SK-N-SH treated with all-trans-retinoic acid at 6 μM for 48 hours (cell line): ENCODE measurements around the gene PLD3.

Source experiments
- ATAC-seq: fragments of 200-7000 bp; cut with Tn5 transposase; 3 replicates; pipeline ENCODE4 v1.9.1; 2020; ENCODE audit warnings: mild to moderate bottlenecking, moderate library complexity
- ARNTL ChIP-seq: fragments of 450-650 bp; formaldehyde crosslinking; IDR thresholded peaks from 2 replicates; pipeline ENCODE4 v1.5.0; 2020; ENCODE audit warnings: low read depth, mild to moderate bottlenecking, moderate library complexity, borderline replicate concordance
- BACH2 ChIP-seq: fragments of 250-450 bp; sonication (Bioruptor Pico); IDR thresholded peaks from 2 replicates; pipeline ENCODE4 v1.9.0; 2021; ENCODE audit warnings: mild to moderate bottlenecking, borderline replicate concordance
- CSDC2 ChIP-seq: fragments of 250-450 bp; sonication (Bioruptor Pico); IDR thresholded peaks from 2 replicates; pipeline ENCODE4 v1.5.0; 2020; ENCODE audit warnings: mild to moderate bottlenecking, moderate library complexity
- ESRRG ChIP-seq: fragments of 250-450 bp; sonication (Bioruptor Pico); IDR thresholded peaks from 2 replicates; pipeline ENCODE4 v1.6.1; 2021; ENCODE audit warnings: mild to moderate bottlenecking
- GLIS3 ChIP-seq: fragments of 250-450 bp; sonication (Bioruptor Pico); IDR thresholded peaks from 2 replicates; pipeline ENCODE4 v1.5.0; 2020; ENCODE audit warnings: mild to moderate bottlenecking, moderate library complexity
- ISL1 ChIP-seq: fragments of 250-450 bp; sonication (Bioruptor Pico); IDR thresholded peaks from 2 replicates; pipeline ENCODE4 v2.1.2; 2022; ENCODE audit warnings: mild to moderate bottlenecking, moderate library complexity
- OSR1 ChIP-seq: fragments of 250-450 bp; sonication (Bioruptor Pico); IDR thresholded peaks from 2 replicates; pipeline ENCODE4 v1.8.0; 2022; ENCODE audit warnings: moderate library complexity, mild to moderate bottlenecking, inconsistent platforms
- RARB ChIP-seq: fragments of 250-450 bp; sonication (Bioruptor Pico); IDR thresholded peaks from 2 replicates; pipeline ENCODE4 v1.8.0; 2021; ENCODE audit warnings: mild to moderate bottlenecking, moderate library complexity
- SNAI2 ChIP-seq: fragments of 250-450 bp; sonication (Bioruptor Pico); IDR thresholded peaks from 2 replicates; pipeline ENCODE4 v1.5.0; 2020; ENCODE audit warnings: mild to moderate bottlenecking, moderate library complexity
- TCF4 ChIP-seq: fragments of 250-450 bp; sonication (Bioruptor Pico); IDR thresholded peaks from 2 replicates; pipeline ENCODE4 v1.8.0; 2021; ENCODE audit warnings: mild to moderate bottlenecking, moderate library complexity, borderline replicate concordance
- TOX ChIP-seq: fragments of 250-450 bp; sonication (Bioruptor Pico); IDR thresholded peaks from 2 replicates; pipeline ENCODE4 v1.8.0; 2021; ENCODE audit warnings: mild to moderate bottlenecking, moderate library complexity, borderline replicate concordance
- ZC3H10 ChIP-seq: fragments of 250-450 bp; sonication (Bioruptor Pico); IDR thresholded peaks from 2 replicates; pipeline ENCODE4 v1.5.1; 2021; ENCODE audit warnings: mild to moderate bottlenecking, moderate library complexity
- ZFP3 ChIP-seq: fragments of 250-450 bp; sonication (Bioruptor Pico); IDR thresholded peaks from 2 replicates; pipeline ENCODE4 v1.5.0; 2020; ENCODE audit warnings: mild to moderate bottlenecking, moderate library complexity
- ZFP30 ChIP-seq: fragments of 450-650 bp; formaldehyde crosslinking; IDR thresholded peaks from 2 replicates; pipeline ENCODE4 v1.5.0; 2022; ENCODE audit warnings: mild to moderate bottlenecking, moderate library complexity
- ZNF565 ChIP-seq: fragments of 450-650 bp; formaldehyde crosslinking; conservative IDR thresholded peaks from 2 replicates; pipeline ENCODE4 v1.5.0; 2020; ENCODE audit warnings: low read depth, mild to moderate bottlenecking, moderate library complexity
- ZNF70 ChIP-seq: fragments of 450-650 bp; formaldehyde crosslinking; IDR thresholded peaks from 2 replicates; pipeline ENCODE4 v1.5.0; 2020; ENCODE audit warnings: mild to moderate bottlenecking, moderate library complexity
- ZNF8 ChIP-seq: fragments of 450-650 bp; formaldehyde crosslinking; IDR thresholded peaks from 2 replicates; pipeline ENCODE4 v1.5.0; 2020; ENCODE audit warnings: mild to moderate bottlenecking, moderate library complexity
- TF ChIP-seq, protein P1 (sequence below): fragments of 250-450 bp; sonication (Bioruptor Pico); IDR thresholded peaks from 2 replicates; pipeline ENCODE4 v1.5.1; 2021; ENCODE audit warnings: mild to moderate bottlenecking, moderate library complexity
- TF ChIP-seq, protein P2 (sequence below): fragments of 250-450 bp; sonication (Bioruptor Pico); IDR thresholded peaks from 2 replicates; pipeline ENCODE4 v1.8.0; 2021; ENCODE audit warnings: low read depth, mild to moderate bottlenecking, moderate library complexity, borderline replicate concordance
- TF ChIP-seq, protein P3 (sequence below): fragments of 250-450 bp; sonication (Bioruptor Pico); IDR thresholded peaks from 2 replicates; pipeline ENCODE4 v1.5.0; 2020; ENCODE audit warnings: mild to moderate bottlenecking, moderate library complexity
- TF ChIP-seq, protein P4 (sequence below): fragments of 250-450 bp; sonication (Bioruptor Pico); IDR thresholded peaks from 2 replicates; pipeline ENCODE4 v1.8.0; 2020; ENCODE audit warnings: mild to moderate bottlenecking, moderate library complexity, borderline replicate concordance

The PLD3 gene

DNA sequence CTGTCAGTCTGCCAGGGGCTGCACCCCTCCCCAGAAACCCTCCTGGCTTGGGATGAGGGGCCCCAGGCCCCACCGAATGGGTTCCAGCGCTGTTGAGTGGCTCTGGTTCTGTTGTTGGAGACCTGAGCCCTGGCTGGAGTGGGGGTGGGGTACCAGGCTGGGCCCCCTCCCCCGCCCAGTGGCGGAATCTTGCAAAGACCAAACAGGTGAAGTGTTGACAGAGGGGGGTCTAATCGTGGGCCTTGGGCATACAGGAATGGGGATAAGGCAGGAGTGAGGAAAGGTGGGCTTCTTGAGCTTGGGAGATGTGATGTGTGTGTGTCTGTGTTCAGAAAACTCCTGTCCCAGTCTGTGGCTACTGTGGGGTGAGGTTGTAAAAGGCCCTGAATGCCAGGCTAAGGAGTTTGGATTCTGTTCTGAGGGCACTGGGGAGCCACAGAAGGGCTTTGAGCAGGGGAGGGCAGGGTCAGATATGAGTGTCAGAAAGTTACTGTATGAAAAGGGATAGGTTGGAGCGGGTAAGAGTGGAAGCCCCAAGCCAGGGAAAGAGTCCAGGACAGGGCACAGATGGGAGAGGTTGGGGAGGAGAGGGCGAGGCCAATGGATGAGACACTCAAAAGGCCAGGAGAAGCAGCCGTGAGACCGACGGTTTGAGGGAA, 41.7 kb downstream of the PLD3 start, which contains the start of gene HIPK4:
Gene HIPK4, minus strand, starts transcription at position 98 of the 659 bp plus-strand sequence. CDS start 279 bp downstream, outside the sequence.
- TF ChIP-seq ZFP3 (no peak), ZFP30 (no peak), ARNTL (CRISPR knock-in tag) (no peak), SNAI2 (CRISPR knock-in tag) (no peak), ESRRG (no peak), ZNF70 (no peak), ZNF565 (CRISPR knock-in tag) (no peak), ZC3H10 (CRISPR knock-in tag) (no peak), BACH2 (no peak), CSDC2 (CRISPR knock-in tag) (no peak), TOX (no peak), RARB (CRISPR knock-in tag) (no peak)
- TF ChIP-seq, protein P1, sequence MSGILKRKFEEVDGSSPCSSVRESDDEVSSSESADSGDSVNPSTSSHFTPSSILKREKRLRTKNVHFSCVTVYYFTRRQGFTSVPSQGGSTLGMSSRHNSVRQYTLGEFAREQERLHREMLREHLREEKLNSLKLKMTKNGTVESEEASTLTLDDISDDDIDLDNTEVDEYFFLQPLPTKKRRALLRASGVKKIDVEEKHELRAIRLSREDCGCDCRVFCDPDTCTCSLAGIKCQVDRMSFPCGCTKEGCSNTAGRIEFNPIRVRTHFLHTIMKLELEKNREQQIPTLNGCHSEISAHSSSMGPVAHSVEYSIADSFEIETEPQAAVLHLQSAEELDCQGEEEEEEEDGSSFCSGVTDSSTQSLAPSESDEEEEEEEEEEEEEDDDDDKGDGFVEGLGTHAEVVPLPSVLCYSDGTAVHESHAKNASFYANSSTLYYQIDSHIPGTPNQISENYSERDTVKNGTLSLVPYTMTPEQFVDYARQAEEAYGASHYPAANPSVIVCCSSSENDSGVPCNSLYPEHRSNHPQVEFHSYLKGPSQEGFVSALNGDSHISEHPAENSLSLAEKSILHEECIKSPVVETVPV (CRISPR knock-in tag): no peak
- TF ChIP-seq, all 23 proteins: peak for 0
- no peak for ATAC-seq

DNA sequence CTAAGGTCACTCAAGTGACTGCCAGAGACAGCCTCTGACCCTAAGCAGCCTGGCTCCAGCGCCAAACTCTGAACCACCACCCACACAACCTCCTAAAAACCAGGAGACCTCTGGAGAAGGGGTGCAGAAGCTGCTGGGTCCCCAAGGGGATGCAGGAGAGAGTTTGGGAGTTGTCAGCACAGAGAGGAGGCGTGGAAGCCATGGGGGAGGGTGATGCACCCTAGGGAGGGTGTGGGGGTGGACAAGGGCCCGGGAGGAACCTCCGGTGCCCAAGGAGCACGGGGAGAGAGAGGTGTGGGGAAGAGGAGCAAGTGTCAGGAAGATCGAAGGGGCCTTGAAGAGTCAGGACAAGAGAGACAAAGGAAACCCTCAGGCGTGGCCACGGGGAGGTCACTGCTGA, 43.6 kb downstream of the PLD3 start:
- ATAC-seq: no peak

DNA sequence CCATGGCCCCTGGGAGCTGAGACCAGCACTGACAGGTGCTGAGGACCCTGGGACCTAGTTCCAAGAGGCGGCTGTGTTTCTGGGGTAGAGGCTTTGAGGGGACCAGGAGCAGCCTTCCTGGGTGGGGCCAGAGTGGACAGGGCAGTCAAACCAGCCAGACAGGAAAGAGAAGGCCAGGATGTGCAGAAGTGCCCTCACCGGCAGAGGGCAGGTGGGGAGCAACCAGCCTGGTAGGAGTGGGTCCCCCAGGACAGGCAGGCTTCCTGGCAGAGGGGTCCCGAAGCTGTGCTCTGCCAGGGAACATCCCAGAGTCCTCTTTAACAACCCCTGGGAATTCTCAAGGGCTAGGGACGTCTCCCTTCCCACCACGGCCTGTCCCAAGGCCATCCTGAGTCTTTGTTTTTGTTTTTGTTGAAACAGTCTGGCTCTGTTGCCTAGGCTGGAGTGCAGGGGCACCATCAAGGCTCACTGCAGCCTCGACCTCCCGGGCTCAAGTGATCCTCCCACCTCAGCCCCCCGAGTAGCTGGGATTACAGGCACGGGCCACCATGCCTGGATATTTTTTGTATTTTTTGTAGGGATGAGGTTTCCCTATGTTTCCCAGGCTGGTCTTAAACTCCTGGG, 44.5 kb downstream of the PLD3 start:
- TF ChIP-seq ZNF565 (CRISPR knock-in tag) (no peak), ZC3H10 (CRISPR knock-in tag) (no peak), BACH2 (no peak), TCF4 (CRISPR knock-in tag) (no peak), SNAI2 (CRISPR knock-in tag) (no peak), ZFP30 (no peak), ARNTL (CRISPR knock-in tag) (no peak), CSDC2 (CRISPR knock-in tag) (no peak), RARB (CRISPR knock-in tag) (no peak), ESRRG (no peak), ISL1 (CRISPR knock-in tag) (no peak), GLIS3 (CRISPR knock-in tag) (no peak), ZNF8 (CRISPR knock-in tag) (no peak), OSR1 (CRISPR knock-in tag) (no peak), TOX (no peak)
- TF ChIP-seq, protein P2, sequence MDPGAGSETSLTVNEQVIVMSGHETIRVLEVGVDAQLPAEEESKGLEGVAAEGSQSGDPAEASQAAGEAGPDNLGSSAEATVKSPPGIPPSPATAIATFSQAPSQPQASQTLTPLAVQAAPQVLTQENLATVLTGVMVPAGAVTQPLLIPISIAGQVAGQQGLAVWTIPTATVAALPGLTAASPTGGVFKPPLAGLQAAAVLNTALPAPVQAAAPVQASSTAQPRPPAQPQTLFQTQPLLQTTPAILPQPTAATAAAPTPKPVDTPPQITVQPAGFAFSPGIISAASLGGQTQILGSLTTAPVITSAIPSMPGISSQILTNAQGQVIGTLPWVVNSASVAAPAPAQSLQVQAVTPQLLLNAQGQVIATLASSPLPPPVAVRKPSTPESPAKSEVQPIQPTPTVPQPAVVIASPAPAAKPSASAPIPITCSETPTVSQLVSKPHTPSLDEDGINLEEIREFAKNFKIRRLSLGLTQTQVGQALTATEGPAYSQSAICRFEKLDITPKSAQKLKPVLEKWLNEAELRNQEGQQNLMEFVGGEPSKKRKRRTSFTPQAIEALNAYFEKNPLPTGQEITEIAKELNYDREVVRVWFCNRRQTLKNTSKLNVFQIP: no peak
- TF ChIP-seq, protein P3, sequence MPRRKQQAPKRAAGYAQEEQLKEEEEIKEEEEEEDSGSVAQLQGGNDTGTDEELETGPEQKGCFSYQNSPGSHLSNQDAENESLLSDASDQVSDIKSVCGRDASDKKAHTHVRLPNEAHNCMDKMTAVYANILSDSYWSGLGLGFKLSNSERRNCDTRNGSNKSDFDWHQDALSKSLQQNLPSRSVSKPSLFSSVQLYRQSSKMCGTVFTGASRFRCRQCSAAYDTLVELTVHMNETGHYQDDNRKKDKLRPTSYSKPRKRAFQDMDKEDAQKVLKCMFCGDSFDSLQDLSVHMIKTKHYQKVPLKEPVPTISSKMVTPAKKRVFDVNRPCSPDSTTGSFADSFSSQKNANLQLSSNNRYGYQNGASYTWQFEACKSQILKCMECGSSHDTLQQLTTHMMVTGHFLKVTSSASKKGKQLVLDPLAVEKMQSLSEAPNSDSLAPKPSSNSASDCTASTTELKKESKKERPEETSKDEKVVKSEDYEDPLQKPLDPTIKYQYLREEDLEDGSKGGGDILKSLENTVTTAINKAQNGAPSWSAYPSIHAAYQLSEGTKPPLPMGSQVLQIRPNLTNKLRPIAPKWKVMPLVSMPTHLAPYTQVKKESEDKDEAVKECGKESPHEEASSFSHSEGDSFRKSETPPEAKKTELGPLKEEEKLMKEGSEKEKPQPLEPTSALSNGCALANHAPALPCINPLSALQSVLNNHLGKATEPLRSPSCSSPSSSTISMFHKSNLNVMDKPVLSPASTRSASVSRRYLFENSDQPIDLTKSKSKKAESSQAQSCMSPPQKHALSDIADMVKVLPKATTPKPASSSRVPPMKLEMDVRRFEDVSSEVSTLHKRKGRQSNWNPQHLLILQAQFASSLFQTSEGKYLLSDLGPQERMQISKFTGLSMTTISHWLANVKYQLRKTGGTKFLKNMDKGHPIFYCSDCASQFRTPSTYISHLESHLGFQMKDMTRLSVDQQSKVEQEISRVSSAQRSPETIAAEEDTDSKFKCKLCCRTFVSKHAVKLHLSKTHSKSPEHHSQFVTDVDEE (CRISPR knock-in tag): no peak
- TF ChIP-seq, protein P4, sequence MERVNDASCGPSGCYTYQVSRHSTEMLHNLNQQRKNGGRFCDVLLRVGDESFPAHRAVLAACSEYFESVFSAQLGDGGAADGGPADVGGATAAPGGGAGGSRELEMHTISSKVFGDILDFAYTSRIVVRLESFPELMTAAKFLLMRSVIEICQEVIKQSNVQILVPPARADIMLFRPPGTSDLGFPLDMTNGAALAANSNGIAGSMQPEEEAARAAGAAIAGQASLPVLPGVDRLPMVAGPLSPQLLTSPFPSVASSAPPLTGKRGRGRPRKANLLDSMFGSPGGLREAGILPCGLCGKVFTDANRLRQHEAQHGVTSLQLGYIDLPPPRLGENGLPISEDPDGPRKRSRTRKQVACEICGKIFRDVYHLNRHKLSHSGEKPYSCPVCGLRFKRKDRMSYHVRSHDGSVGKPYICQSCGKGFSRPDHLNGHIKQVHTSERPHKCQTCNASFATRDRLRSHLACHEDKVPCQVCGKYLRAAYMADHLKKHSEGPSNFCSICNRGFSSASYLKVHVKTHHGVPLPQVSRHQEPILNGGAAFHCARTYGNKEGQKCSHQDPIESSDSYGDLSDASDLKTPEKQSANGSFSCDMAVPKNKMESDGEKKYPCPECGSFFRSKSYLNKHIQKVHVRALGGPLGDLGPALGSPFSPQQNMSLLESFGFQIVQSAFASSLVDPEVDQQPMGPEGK: no peak
- peak; percentile 56 for ATAC-seq

More for the DNA sequence above, 43.6 kb downstream of the PLD3 start:
- TF ChIP-seq GLIS3 (CRISPR knock-in tag) (no peak), ZFP30 (no peak), ZFP3 (no peak), CSDC2 (CRISPR knock-in tag) (no peak), RARB (CRISPR knock-in tag) (no peak)
- TF ChIP-seq, all 23 proteins: peak for 0
